22Rv1 (cell line): ENCODE results near the gene VIPAS39.

Experiments
- CTCF ChIP-seq: fragments of 450-650 bp; IDR thresholded peaks from 2 replicates; pipeline ENCODE4 v1.5.1; 2017; ENCODE audit warnings: mild to moderate bottlenecking
- ZFX ChIP-seq: fragments of 450-650 bp; IDR thresholded peaks from 2 replicates; pipeline ENCODE4 v1.6.1; 2017; ENCODE audit warnings: antibody characterized with exemption, borderline replicate concordance

- no peak for TF ChIP-seq CTCF
- TF ChIP-seq ZFX = no peak
Measured at GRCh38 chr14:77457115-77457521, 283 bp downstream of the VIPAS39 start.
